Brain microvascular endothelial cell (primary cell): ENCODE data around the gene EBF3.

Source experiments
- DNase-seq: peaks from one replicate; pipeline ENCODE4 v3.0.0-alpha.2; 2020
- H3K27ac ChIP-seq: fragments of 250-450 bp; sonication (Bioruptor Pico); 2 replicates; pipeline ENCODE4 v1.5.1; 2020; ENCODE audit warnings: mild to moderate bottlenecking, moderate library complexity
- H3K27me3 ChIP-seq: fragments of 250-450 bp; sonication (Bioruptor Pico); replicated peaks from 2 replicates; pipeline ENCODE4 v1.5.1; 2020; ENCODE audit warnings: mild to moderate bottlenecking
- H3K36me3 ChIP-seq: fragments of 250-450 bp; sonication (Bioruptor Pico); replicated peaks from 2 replicates; pipeline ENCODE4 v1.5.1; 2020; ENCODE audit warnings: mild to moderate bottlenecking
- H3K4me3 ChIP-seq: 2 replicates; pipeline ENCODE4 v1.5.1; 2011; ENCODE audit warnings: low read depth, mild to moderate bottlenecking, control low read depth, low read length, moderate library complexity
- CTCF ChIP-seq: IDR thresholded peaks from 2 replicates; pipeline ENCODE4 v1.5.1; 2011; ENCODE audit warnings: low read depth, mild to moderate bottlenecking, moderate library complexity, low read length, control low read depth, inconsistent platforms; ENCODE audit errors: missing control alignments
- in situ Hi-C: cut with HindIII; loops from 2 replicates; pipeline ENCODE4 v1.10.0; 2017; ENCODE audit warnings: low sequenced_read_pairs, low pct_ligation_motif_present

The EBF3 gene

GRCh38 chr10:129887381-129887905, 76.6 kb downstream of the EBF3 start:
- H3K36me3 ChIP-seq = no peaks in the 10 kb centered on the region
- in situ Hi-C loops = no loop called here
- no peaks in the 10 kb centered on the region for H3K27me3 ChIP-seq
- no peak for TF ChIP-seq CTCF
- H3K27ac ChIP-seq = no peak overlapping the region
- no peak overlapping the region for H3K4me3 ChIP-seq
- no peak for DNase-seq

GRCh38 chr10:129886263-129886662, 77.8 kb downstream of the EBF3 start:
- TF ChIP-seq CTCF = no peak
- no peak overlapping the region for H3K27ac ChIP-seq
- no peak for DNase-seq
- H3K36me3 ChIP-seq = no peaks in the 10 kb centered on the region
- in situ Hi-C loops = no loop called here
- H3K27me3 ChIP-seq = no peaks in the 10 kb centered on the region
- no peak overlapping the region for H3K4me3 ChIP-seq

GRCh38 chr10:129885526-129885925, 78.5 kb downstream of the EBF3 start:
- no peaks in the 10 kb centered on the region for H3K27me3 ChIP-seq
- in situ Hi-C loops = no loop called here
- no peak for DNase-seq

GRCh38 chr10:129884398-129885078, 79.5 kb downstream of the EBF3 start:
- in situ Hi-C loops = no loop called here
- Histone ChIP-seq H3K36me3 (no peaks in the 10 kb centered on the region), H3K27me3 (no peaks in the 10 kb centered on the region), H3K4me3 (no peak overlapping the region), H3K27ac (no peak overlapping the region)
- TF ChIP-seq CTCF = no peak
- DNase-seq = no peak

More at GRCh38 chr10:129885526-129885925, 78.5 kb downstream of the EBF3 start:
- no peak for TF ChIP-seq CTCF
- no peaks in the 10 kb centered on the region for H3K36me3 ChIP-seq
- H3K4me3 ChIP-seq = no peak overlapping the region
- no peak overlapping the region for H3K27ac ChIP-seq

GRCh38 chr10:129883626-129884397, 80.3 kb downstream of the EBF3 start:
- DNase-seq = no peak
- no peaks in the 10 kb centered on the region for H3K36me3 ChIP-seq
- in situ Hi-C loops = no loop called here
- no peak overlapping the region for H3K27ac ChIP-seq
- TF ChIP-seq CTCF = no peak
- no peak overlapping the region for H3K4me3 ChIP-seq
- H3K27me3 ChIP-seq = no peaks in the 10 kb centered on the region
